ENCODE data around the gene APOL4.

GRCh38 chr22:36152088-36152487 lies 49.5 kb downstream of the APOL4 start:
- no peak for TF ChIP-seq ZNF263 (CRISPR knock-in tag; IDR thresholded peaks at IDR 0.05; ENCODE audit: low read depth)
- TF ChIP-seq, protein P1, sequence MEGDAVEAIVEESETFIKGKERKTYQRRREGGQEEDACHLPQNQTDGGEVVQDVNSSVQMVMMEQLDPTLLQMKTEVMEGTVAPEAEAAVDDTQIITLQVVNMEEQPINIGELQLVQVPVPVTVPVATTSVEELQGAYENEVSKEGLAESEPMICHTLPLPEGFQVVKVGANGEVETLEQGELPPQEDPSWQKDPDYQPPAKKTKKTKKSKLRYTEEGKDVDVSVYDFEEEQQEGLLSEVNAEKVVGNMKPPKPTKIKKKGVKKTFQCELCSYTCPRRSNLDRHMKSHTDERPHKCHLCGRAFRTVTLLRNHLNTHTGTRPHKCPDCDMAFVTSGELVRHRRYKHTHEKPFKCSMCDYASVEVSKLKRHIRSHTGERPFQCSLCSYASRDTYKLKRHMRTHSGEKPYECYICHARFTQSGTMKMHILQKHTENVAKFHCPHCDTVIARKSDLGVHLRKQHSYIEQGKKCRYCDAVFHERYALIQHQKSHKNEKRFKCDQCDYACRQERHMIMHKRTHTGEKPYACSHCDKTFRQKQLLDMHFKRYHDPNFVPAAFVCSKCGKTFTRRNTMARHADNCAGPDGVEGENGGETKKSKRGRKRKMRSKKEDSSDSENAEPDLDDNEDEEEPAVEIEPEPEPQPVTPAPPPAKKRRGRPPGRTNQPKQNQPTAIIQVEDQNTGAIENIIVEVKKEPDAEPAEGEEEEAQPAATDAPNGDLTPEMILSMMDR (IDR thresholded peaks at IDR 0.05): no peak
- no peak for TF ChIP-seq FOXP1 (CRISPR knock-in tag; IDR thresholded peaks at IDR 0.05; ENCODE audit: borderline replicate concordance)

All from WTC11 (cell line).